K562 (cell line): ENCODE results near the gene NFIC. TPM values are rescaled to one million over a fixed set of nuclear protein-coding genes. Genes with fewer than 3 reads are reported as not detected.

Experiments
- BCOR ChIP-seq: fragments of 450-650 bp; IDR thresholded peaks from 2 replicates; pipeline ENCODE4 v1.6.1; 2016
- CXXC5 ChIP-seq: fragments of 250-450 bp; sonication (Bioruptor Pico); IDR thresholded peaks from 2 replicates; pipeline ENCODE4 v1.8.0; 2022; ENCODE audit warnings: inconsistent platforms, mild to moderate bottlenecking, moderate library complexity
- DNMT1 ChIP-seq: fragments of 450-650 bp; IDR thresholded peaks from 2 replicates; pipeline ENCODE4 v1.6.1; 2016; ENCODE audit warnings: antibody characterized with exemption, mild to moderate bottlenecking
- EGR1 ChIP-seq: fragments of 450-650 bp; conservative IDR thresholded peaks from 2 replicates; pipeline ENCODE4 v1.6.1; 2017; ENCODE audit warnings: mild to moderate bottlenecking
- ETS2 ChIP-seq: IDR thresholded peaks from 2 replicates; pipeline ENCODE4 v1.6.1; 2016; ENCODE audit warnings: borderline replicate concordance, missing genetic modification characterization, mild to moderate bottlenecking, moderate library complexity, missing compliant biosample characterization; ENCODE audit not compliant: poor library complexity, severe bottlenecking
- ETV6 ChIP-seq, 3 experiments: fragments of 150-350 bp in 1 of 3; sonication (generic) in 1 of 3; formaldehyde crosslinking in 1 of 3; IDR thresholded peaks; 2 replicates each; pipeline versions ENCODE4 v1.6.1 to v1.8.0; 2014 to 2022; ENCODE audit warnings: borderline replicate concordance in 2 of 3, low read depth in 2 of 3, antibody characterized with exemption in 1 of 3, low read length in 1 of 3, mild to moderate bottlenecking in 1 of 3, missing genetic modification reagents in 1 of 3
- GABPB1 ChIP-seq: sonication (generic); formaldehyde crosslinking; IDR thresholded peaks from 2 replicates; pipeline ENCODE4 v1.8.0; 2022; ENCODE audit warnings: mild to moderate bottlenecking, missing genetic modification reagents
- HDAC2 ChIP-seq: fragments of 450-650 bp; IDR thresholded peaks from 2 replicates; pipeline ENCODE4 v1.6.1; 2016; ENCODE audit warnings: mild to moderate bottlenecking
- IFI16 ChIP-seq: fragments of 250-450 bp; sonication (Bioruptor Pico); IDR thresholded peaks from 2 replicates; pipeline ENCODE4 v2.1.2; 2022; ENCODE audit warnings: mild to moderate bottlenecking, inconsistent platforms
- JUNB ChIP-seq: fragments of 450-650 bp; formaldehyde crosslinking; conservative IDR thresholded peaks from 2 replicates; pipeline ENCODE4 v1.4.0; 2020; ENCODE audit warnings: mild to moderate bottlenecking
- NCOR1 ChIP-seq: fragments of 450-650 bp; IDR thresholded peaks from 2 replicates; pipeline ENCODE4 v1.6.1; 2016; ENCODE audit warnings: mild to moderate bottlenecking, moderate library complexity
- PTBP1 ChIP-seq: fragments of 200-400 bp; formaldehyde crosslinking; IDR thresholded peaks from 2 replicates; pipeline ENCODE4 v1.6.1; 2017; ENCODE audit warnings: low read depth, low read length
- SMAD3 ChIP-seq: fragments of 450-650 bp; formaldehyde crosslinking; conservative IDR thresholded peaks from 2 replicates; pipeline ENCODE4 v1.4.0; 2020; ENCODE audit warnings: mild to moderate bottlenecking
- SP1 ChIP-seq: sonication (generic); formaldehyde crosslinking; IDR thresholded peaks from 2 replicates; pipeline ENCODE4 v1.8.1; 2022; ENCODE audit warnings: mild to moderate bottlenecking, missing genetic modification reagents
- SPI1 ChIP-seq: IDR thresholded peaks from 2 replicates; pipeline ENCODE4 v1.6.1; 2011; ENCODE audit warnings: low read depth, low read length, control low read depth, borderline replicate concordance
- TFAP4 ChIP-seq: sonication (generic); formaldehyde crosslinking; IDR thresholded peaks from 2 replicates; pipeline ENCODE4 v1.8.0; 2022; ENCODE audit warnings: missing genetic modification reagents, mild to moderate bottlenecking, moderate library complexity, borderline replicate concordance
- THRB ChIP-seq: fragments of 450-650 bp; formaldehyde crosslinking; conservative IDR thresholded peaks from 2 replicates; pipeline ENCODE4 v1.4.0; 2022; ENCODE audit warnings: mild to moderate bottlenecking, missing genetic modification characterization
- ZC3H11A ChIP-seq: IDR thresholded peaks from 2 replicates; pipeline ENCODE4 v1.6.1; 2012; ENCODE audit warnings: low read depth, low read length, improper control_type of control experiment
- ZNF277 ChIP-seq: fragments of 250-450 bp; sonication (Bioruptor Pico); IDR thresholded peaks from 2 replicates; pipeline ENCODE4 v1.8.0; 2022; ENCODE audit warnings: inconsistent platforms, mild to moderate bottlenecking, moderate library complexity, borderline replicate concordance
- ZNF444 ChIP-seq: fragments of 250-450 bp; sonication (Bioruptor Pico); IDR thresholded peaks from 2 replicates; pipeline ENCODE4 v1.4.0; 2020; ENCODE audit warnings: mild to moderate bottlenecking, moderate library complexity
- ZNF717 ChIP-seq: fragments of 250-450 bp; sonication (Bioruptor Pico); IDR thresholded peaks from 2 replicates; pipeline ENCODE4 v1.5.0; 2021
- polyA plus RNA-seq, 8 experiments: library from polyadenylated mRNA; depleted of rRNA in 4 of 8; stranded (reverse) in 5 of 8; unstranded in 3 of 8; fragments of >200 nt; fragmentation: Nextera tagmentation in 2 of 8; fragmentation: Illumina TruSeq in 1 of 8; extraction: Ambion mirVana in 2 of 8; extraction: Trizol in 1 of 8; gene quantifications; 2 replicates each; pipeline versions ENCODE4 v1.2.1 to v1.2.3, GENCODE V29; 2011 to 2014; ENCODE audit warnings: inconsistent platforms in 1 of 8, missing spikeins in 1 of 8
- total RNA-seq, 7 experiments: library from RNA; depleted of rRNA in 6 of 7; stranded (reverse); fragments of >200 nt in 6 of 7; fragmentation: Illumina TruSeq in 2 of 7; extraction: Trizol in 2 of 7; gene quantifications; 2 replicates each; pipeline versions ENCODE4 v1.2.1 to v1.2.3, GENCODE V29; 2011 to 2021; ENCODE audit warnings: low replicate concordance in 1 of 7
- TF ChIP-seq, protein P1 (sequence below): fragments of 250-450 bp; sonication (Bioruptor Pico); IDR thresholded peaks from 2 replicates; pipeline ENCODE4 v1.4.0; 2020; ENCODE audit warnings: mild to moderate bottlenecking, moderate library complexity

NFIC gene
- total and polyA plus RNA-seq, 9 of the 15 experiments (the other 6 are each of a cell fraction or from before 2014, with no cell fraction given), result 0.71 to 62.1 (median 6.9) TPM

GRCh38 chr19:3375221-3376090 is 9.1 kb downstream of the NFIC start (continued):
- TF ChIP-seq ZNF277 (no peak), ETV6 (IDR thresholded peaks at IDR 0.05; ENCODE audit: borderline replicate concordance in 1 of 2, low read depth in 2 of 2, low read length in 1 of 2) (no peak), ETV6 (CRISPR knock-in tag; IDR thresholded peaks at IDR 0.05; ENCODE audit: borderline replicate concordance) (0 out of 2 replicates have a peak, but pooled peaks have one; percentile 31), THRB (CRISPR knock-in tag) (no peak), SMAD3 (CRISPR knock-in tag) (no peak), SPI1 (no peak), JUNB (CRISPR knock-in tag) (no peak), ETS2 (tag) (no peak), ZC3H11A (no peak), IFI16 (no peak), ZNF717 (CRISPR knock-in tag) (no peak), ZNF444 (CRISPR knock-in tag) (no peak), NCOR1 (peak; percentile 44), TFAP4 (CRISPR knock-in tag) (peak; percentile 97), PTBP1 (no peak), DNMT1 (no peak), BCOR (no peak), SP1 (CRISPR knock-in tag) (no peak), HDAC2 (no peak), EGR1 (peak; percentile 84), CXXC5 (no peak), GABPB1 (no peak)
- TF ChIP-seq, protein P1, sequence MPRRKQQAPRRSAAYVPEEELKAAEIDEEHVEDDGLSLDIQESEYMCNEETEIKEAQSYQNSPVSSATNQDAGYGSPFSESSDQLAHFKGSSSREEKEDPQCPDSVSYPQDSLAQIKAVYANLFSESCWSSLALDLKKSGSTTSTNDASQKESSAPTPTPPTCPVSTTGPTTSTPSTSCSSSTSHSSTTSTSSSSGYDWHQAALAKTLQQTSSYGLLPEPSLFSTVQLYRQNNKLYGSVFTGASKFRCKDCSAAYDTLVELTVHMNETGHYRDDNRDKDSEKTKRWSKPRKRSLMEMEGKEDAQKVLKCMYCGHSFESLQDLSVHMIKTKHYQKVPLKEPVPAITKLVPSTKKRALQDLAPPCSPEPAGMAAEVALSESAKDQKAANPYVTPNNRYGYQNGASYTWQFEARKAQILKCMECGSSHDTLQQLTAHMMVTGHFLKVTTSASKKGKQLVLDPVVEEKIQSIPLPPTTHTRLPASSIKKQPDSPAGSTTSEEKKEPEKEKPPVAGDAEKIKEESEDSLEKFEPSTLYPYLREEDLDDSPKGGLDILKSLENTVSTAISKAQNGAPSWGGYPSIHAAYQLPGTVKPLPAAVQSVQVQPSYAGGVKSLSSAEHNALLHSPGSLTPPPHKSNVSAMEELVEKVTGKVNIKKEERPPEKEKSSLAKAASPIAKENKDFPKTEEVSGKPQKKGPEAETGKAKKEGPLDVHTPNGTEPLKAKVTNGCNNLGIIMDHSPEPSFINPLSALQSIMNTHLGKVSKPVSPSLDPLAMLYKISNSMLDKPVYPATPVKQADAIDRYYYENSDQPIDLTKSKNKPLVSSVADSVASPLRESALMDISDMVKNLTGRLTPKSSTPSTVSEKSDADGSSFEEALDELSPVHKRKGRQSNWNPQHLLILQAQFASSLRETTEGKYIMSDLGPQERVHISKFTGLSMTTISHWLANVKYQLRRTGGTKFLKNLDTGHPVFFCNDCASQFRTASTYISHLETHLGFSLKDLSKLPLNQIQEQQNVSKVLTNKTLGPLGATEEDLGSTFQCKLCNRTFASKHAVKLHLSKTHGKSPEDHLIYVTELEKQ, result no peak
